ENCODE results near the gene TNIP1.

The TNIP1 gene

DNA sequence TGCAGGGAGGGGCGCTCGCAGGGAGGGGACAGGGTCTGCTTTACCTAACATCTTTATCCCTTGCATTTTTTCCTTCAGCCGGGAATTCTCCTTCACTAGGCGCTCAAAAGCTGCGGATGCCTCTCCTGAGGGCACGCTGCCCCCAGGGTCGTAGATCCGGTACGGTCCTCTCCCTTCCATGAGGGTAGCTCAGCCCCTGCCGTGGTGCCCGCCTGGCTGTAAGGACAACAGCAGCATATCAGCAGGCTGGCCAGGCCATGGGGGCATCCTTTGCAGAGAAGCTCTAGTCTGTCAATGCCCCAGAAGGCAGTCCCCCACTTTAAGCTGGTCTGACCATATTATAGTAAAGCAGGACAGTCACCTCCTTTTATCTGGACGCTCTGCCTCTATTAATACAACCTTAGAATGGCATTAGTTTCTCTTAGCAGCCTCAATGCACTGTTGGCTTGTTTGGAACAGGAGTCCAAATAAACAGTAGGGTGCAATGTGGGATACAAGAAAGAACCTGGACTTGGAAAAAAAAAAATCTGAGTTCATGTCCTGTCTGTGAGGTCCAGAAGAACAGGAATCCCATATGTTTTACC is 15.8 kb downstream of the TNIP1 start:
- H3K4me2 ChIP-seq (ENCODE audit: low read length): no peak overlapping the region
- H4K20me1 ChIP-seq (ENCODE audit: control insufficient read depth, insufficient read depth, low read depth, low read length): peaks cover 30% of the 10 kb centered on the region
- no peak overlapping the region for H3K4me3 ChIP-seq (ENCODE audit: low read length)
- no peaks in the 10 kb centered on the region for H3K27me3 ChIP-seq (ENCODE audit: control insufficient read depth, low read length)
- H3K4me1 ChIP-seq (ENCODE audit: control insufficient read depth, low read length): peaks cover 54% of the 10 kb centered on the region
- H3K36me3 ChIP-seq (ENCODE audit: control insufficient read depth, low read length): peaks cover 75% of the 10 kb centered on the region
- H3K79me2 ChIP-seq (ENCODE audit: control insufficient read depth, low read length): peaks cover 64% of the 10 kb centered on the region
- H3K27ac ChIP-seq (ENCODE audit: low read depth, low read length): no peak overlapping the region
- no peaks in the 10 kb centered on the region for H3K9me3 ChIP-seq (ENCODE audit: control insufficient read depth, insufficient read depth, low read length)
- peaks cover 22% of the 10 kb centered on the region for H3F3A ChIP-seq (ENCODE audit: control insufficient read depth, insufficient read depth)
- H3K9me2 ChIP-seq (replicated peaks; ENCODE audit: control insufficient read depth, low read length): no peaks in the 10 kb centered on the region
- TF ChIP-seq, protein P1, sequence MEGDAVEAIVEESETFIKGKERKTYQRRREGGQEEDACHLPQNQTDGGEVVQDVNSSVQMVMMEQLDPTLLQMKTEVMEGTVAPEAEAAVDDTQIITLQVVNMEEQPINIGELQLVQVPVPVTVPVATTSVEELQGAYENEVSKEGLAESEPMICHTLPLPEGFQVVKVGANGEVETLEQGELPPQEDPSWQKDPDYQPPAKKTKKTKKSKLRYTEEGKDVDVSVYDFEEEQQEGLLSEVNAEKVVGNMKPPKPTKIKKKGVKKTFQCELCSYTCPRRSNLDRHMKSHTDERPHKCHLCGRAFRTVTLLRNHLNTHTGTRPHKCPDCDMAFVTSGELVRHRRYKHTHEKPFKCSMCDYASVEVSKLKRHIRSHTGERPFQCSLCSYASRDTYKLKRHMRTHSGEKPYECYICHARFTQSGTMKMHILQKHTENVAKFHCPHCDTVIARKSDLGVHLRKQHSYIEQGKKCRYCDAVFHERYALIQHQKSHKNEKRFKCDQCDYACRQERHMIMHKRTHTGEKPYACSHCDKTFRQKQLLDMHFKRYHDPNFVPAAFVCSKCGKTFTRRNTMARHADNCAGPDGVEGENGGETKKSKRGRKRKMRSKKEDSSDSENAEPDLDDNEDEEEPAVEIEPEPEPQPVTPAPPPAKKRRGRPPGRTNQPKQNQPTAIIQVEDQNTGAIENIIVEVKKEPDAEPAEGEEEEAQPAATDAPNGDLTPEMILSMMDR (IDR thresholded peaks at IDR 0.05; ENCODE audit: low read depth, low read length, poor library complexity, severe bottlenecking): no peak
- no peak for TF ChIP-seq EZH2phosphoT487 (IDR thresholded peaks at IDR 0.05; ENCODE audit: borderline replicate concordance, low read length)

DNA sequence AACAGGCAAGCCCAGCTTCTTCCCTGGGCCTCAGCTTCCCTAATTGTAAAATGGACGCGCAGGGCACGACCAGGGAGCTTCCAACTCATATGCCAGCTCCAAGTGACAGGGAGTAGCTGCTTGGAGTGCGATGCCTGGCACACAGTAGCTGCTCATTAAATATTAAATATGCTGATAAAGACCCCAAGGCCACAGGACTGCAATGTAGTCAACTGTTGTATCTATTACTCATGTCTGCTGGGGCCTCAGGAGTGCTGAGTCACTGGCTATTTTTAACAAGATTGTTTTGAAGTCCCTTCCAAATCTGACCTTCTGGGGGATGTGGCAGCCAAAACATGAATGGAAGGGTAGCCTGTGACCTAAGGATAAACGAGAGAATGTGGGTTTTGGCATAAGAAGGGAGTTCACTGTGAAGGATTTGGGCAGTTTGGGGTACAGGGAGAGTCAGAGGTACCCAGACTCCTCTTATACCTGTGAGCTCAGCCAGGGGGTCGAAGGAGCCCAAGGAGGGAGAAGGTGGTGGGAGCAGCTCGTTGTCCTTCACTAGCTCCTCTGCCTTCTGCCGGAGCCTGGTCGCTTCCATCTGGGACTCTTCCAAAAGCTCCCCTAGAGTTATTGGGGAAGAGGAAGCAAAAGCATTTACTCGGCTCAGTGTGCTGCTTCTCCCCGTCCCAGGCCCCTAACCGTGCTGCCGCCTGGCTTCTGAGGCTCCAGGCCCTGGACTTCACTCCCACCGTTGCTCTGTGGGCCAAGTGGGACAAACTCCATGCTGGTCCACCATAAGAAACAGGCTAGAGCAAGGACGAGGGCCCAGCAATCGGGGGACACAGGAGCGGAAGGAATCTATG is 17.5 kb downstream of the TNIP1 start:
- peaks cover 18% of the 10 kb centered on the region; the same call in 1 of the 2 replicates for H4K20me1 ChIP-seq (ENCODE audit: control insufficient read depth, insufficient read depth, low read depth, low read length)
- H3K36me3 ChIP-seq (ENCODE audit: control insufficient read depth, low read length): peaks cover 82% of the 10 kb centered on the region
- H3K4me1 ChIP-seq (ENCODE audit: control insufficient read depth, low read length): peaks cover 54% of the 10 kb centered on the region
- no peaks in the 10 kb centered on the region for H3K9me3 ChIP-seq (ENCODE audit: control insufficient read depth, insufficient read depth, low read length)
- no peak overlapping the region for H3K4me3 ChIP-seq (ENCODE audit: low read length)
- H3F3A ChIP-seq (ENCODE audit: control insufficient read depth, insufficient read depth): peaks cover 29% of the 10 kb centered on the region
- no peak overlapping the region for H3K4me2 ChIP-seq (ENCODE audit: low read length)
- no peak overlapping the region for H3K27ac ChIP-seq (ENCODE audit: low read depth, low read length)
- H3K9me2 ChIP-seq (replicated peaks; ENCODE audit: control insufficient read depth, low read length): no peaks in the 10 kb centered on the region
- peaks cover 59% of the 10 kb centered on the region for H3K79me2 ChIP-seq (ENCODE audit: control insufficient read depth, low read length)
- TF ChIP-seq EZH2phosphoT487 (IDR thresholded peaks at IDR 0.05; ENCODE audit: borderline replicate concordance, low read length): no peak
- TF ChIP-seq, protein P1 (IDR thresholded peaks at IDR 0.05; ENCODE audit: low read depth, low read length, poor library complexity, severe bottlenecking): no peak
- no peaks in the 10 kb centered on the region for H3K27me3 ChIP-seq (ENCODE audit: control insufficient read depth, low read length)

DNA sequence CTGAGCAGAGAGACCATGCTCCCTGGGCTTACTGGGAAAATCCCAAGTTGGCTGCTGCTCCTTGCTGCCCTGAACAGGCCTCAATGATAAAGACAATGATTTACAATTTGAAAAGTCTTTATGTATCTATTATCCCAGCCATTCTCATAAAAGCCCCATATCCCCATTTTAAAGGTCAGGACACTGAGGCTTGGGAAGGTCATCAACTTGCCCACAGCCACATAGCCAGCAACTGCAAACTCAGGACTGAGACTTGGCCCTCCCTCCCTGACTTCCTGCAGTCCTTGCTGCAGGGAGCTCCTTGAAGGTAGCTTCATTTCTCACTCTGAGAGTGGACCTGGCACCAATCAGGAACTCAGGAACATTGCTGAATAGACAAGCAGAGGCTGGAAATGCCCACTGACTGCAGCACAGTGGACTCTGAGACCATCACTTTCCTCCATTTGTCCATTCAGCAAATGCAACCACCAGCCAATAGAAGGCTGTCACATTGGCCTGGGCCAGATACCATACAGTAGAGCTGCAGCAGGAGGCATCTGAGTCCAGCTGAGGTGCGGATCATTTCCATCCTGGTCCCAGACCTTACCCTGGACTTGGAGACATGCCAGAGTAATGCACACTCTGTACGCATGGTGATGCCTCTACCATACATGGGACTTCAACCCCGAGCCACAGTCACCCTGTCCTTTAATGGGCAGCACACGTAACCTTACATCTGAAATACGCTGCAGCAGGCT is 18.3 kb downstream of the TNIP1 start:
- Histone ChIP-seq H4K20me1 (ENCODE audit: control insufficient read depth, insufficient read depth, low read depth, low read length) (peaks cover 12% of the 10 kb centered on the region; the same call in 1 of the 2 replicates), H3K79me2 (ENCODE audit: control insufficient read depth, low read length) (peaks cover 52% of the 10 kb centered on the region), H3K27me3 (ENCODE audit: control insufficient read depth, low read length) (no peaks in the 10 kb centered on the region), H3K9me3 (ENCODE audit: control insufficient read depth, insufficient read depth, low read length) (no peaks in the 10 kb centered on the region), H3K4me1 (ENCODE audit: control insufficient read depth, low read length) (peaks cover 47% of the 10 kb centered on the region), H3K9me2 (replicated peaks; ENCODE audit: control insufficient read depth, low read length) (no peaks in the 10 kb centered on the region), H3K4me2 (ENCODE audit: low read length) (no peak overlapping the region), H3K27ac (ENCODE audit: low read depth, low read length) (no peak overlapping the region), H3K36me3 (ENCODE audit: control insufficient read depth, low read length) (peaks cover 82% of the 10 kb centered on the region), H3K4me3 (ENCODE audit: low read length) (no peak overlapping the region), H3F3A (ENCODE audit: control insufficient read depth, insufficient read depth) (peaks cover 29% of the 10 kb centered on the region)
- no peak for TF ChIP-seq EZH2phosphoT487 (IDR thresholded peaks at IDR 0.05; ENCODE audit: borderline replicate concordance, low read length)
- TF ChIP-seq, protein P1 (IDR thresholded peaks at IDR 0.05; ENCODE audit: low read depth, low read length, poor library complexity, severe bottlenecking): no peak

All from DOHH2 (cell line).